Measurements from ENCODE around the gene S100A5. TPM values are rescaled to one million over a fixed set of nuclear protein-coding genes. Genes with fewer than 3 reads are reported as not detected.

The S100A5 gene
- total RNA-seq, 3 donors from 2014 or later: not detected

DNA sequence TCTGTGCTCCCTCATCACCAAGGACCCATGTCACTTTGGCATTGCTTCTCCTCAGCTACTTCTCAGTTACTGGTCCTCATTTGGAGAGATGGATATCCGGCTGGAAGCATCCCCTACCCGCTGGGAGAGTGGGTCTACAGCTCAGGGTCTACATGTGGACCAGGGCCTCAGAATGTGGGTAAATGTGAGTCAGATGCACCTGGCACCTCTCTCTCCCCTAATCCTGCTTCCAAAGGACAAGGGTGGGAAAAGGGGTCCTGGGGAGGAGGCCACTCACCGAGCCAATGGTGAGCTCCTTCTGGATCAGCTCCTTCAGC, 5.9 kb downstream of the S100A5 start:
- no peak for TF ChIP-seq CTCF (IDR thresholded peaks at IDR 0.05)
- no peak for DNase-seq
- Histone ChIP-seq H3K4me3 (peak overlapping the region; percentile 74), H3K9me3 (no peaks in the 10 kb centered on the region), H3K36me3 (ENCODE audit: low read depth) (no peaks in the 10 kb centered on the region), H3K4me1 (ENCODE audit: low read depth) (peaks cover 50% of the 10 kb centered on the region)
- no peak for ATAC-seq
- intact Hi-C loops (cut with DNase I, micrococcal nuclease): loop anchor here (5.0 kb wide), 1 partner anchor 32 kb away; the partner anchor contains the start of gene S100A2 (in 2 of the 2)

GRCh38 chr1:153534226-153534924, 6.4 kb downstream of the S100A5 start:
- intact Hi-C loops (cut with DNase I, micrococcal nuclease): loop anchor here (5.0 kb wide), 1 partner anchor 33 kb away; the partner anchor contains the start of gene S100A2 (in 2 of the 2)
- Histone ChIP-seq H3K9me3 (no peaks in the 10 kb centered on the region), H3K4me3 (peak overlapping the region; percentile 74), H3K36me3 (ENCODE audit: low read depth) (no peaks in the 10 kb centered on the region), H3K4me1 (ENCODE audit: low read depth) (peaks cover 50% of the 10 kb centered on the region)
- no peak for TF ChIP-seq CTCF (IDR thresholded peaks at IDR 0.05)
- DNase-seq (peak in 1 of 3 donors; percentile 13), ATAC-seq (no peak)

DNA sequence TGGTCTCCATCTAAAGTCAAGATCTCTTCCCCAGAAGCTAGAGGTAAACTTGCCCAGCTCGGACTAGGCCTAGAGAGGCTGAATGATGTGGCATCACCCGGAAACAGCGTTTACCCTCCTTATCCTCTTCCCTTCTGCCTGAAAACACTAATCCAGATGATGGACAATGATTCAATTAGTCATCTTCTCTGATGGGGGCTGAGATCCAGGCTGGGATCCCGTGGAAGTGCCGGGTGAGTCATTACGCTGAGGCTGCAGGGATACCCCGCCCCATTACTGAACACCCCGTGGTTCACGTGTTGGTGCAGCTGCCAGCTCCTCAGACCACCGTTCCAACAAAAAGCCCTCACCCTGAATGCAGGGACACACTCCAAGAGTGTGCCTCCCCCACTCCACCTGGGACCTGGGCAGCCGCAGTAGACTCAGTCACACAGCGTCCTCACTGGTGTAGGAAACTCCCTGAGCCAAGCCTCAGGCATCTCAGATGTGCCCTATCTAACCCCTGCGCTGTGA, 7.0 kb downstream of the S100A5 start:
- Histone ChIP-seq H3K4me3 (no peak overlapping the region), H3K36me3 (ENCODE audit: low read depth) (no peaks in the 10 kb centered on the region), H3K4me1 (ENCODE audit: low read depth) (peaks cover 47% of the 10 kb centered on the region), H3K9me3 (no peaks in the 10 kb centered on the region)
- intact Hi-C loops (cut with DNase I, micrococcal nuclease): loop anchor here (5.0 kb wide), 1 partner anchor 34 kb away; the partner anchor contains the start of gene S100A2 (in 2 of the 2)
- TF ChIP-seq CTCF (IDR thresholded peaks at IDR 0.05): no peak
- peak; percentile 3 for ATAC-seq
- DNase-seq: peak; percentile 51 to 73 (median 67)

- H3K9me3 ChIP-seq: no peaks in the 10 kb centered on the region
- H3K4me1 ChIP-seq (ENCODE audit: low read depth): peaks cover 42% of the 10 kb centered on the region
- no peak overlapping the region for H3K4me3 ChIP-seq
- no peaks in the 10 kb centered on the region for H3K36me3 ChIP-seq (ENCODE audit: low read depth)
- ATAC-seq (peak; percentile 65), DNase-seq (peak; percentile 92 to 95 (median 93))
- peak; percentile 90 for TF ChIP-seq CTCF (IDR thresholded peaks at IDR 0.05)
- intact Hi-C loops (cut with DNase I, micrococcal nuclease): loop anchor here (5.0 kb wide), 1 partner anchor 34 kb away; the partner anchor contains the start of gene S100A2 (in 2 of the 2)
These were observed 7.8 kb downstream of the S100A5 start for GRCh38 chr1:153532769-153533599.

DNA sequence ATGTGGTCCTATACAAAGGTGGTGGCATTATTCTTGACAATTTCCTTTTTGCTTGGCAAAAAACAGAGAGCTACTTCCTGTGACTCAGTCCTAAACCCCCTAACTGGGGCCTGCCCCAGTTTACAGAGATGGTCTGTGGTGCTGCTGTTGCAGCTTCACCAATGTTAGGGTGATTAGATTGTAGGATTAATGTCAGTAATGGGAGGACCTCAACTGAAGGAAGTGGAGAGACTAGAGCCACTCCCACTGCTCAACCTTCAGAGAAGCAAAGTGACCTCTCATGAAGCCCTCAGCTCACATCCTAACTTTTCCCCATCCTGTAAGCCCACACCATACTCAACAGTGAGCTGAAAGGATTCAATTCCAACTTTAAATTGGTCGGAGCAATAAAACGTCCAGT, 8.6 kb downstream of the S100A5 start:
- DNase-seq (peak in 2 of 3 donors; percentile 42 to 58), ATAC-seq (peak; percentile 4)
- Histone ChIP-seq H3K4me3 (no peak overlapping the region), H3K9me3 (no peaks in the 10 kb centered on the region), H3K36me3 (ENCODE audit: low read depth) (no peaks in the 10 kb centered on the region), H3K4me1 (ENCODE audit: low read depth) (peaks cover 42% of the 10 kb centered on the region)
- intact Hi-C loops (cut with DNase I, micrococcal nuclease): loop anchor here (5.0 kb wide), 1 partner anchor 35 kb away; the partner anchor contains the start of gene S100A2 (in 2 of the 2)
- TF ChIP-seq CTCF (IDR thresholded peaks at IDR 0.05): no peak

Measured in mucosa of descending colon (tissue), 3 donors.